ENCODE data around the gene RAD51B.

The RAD51B gene

DNA sequence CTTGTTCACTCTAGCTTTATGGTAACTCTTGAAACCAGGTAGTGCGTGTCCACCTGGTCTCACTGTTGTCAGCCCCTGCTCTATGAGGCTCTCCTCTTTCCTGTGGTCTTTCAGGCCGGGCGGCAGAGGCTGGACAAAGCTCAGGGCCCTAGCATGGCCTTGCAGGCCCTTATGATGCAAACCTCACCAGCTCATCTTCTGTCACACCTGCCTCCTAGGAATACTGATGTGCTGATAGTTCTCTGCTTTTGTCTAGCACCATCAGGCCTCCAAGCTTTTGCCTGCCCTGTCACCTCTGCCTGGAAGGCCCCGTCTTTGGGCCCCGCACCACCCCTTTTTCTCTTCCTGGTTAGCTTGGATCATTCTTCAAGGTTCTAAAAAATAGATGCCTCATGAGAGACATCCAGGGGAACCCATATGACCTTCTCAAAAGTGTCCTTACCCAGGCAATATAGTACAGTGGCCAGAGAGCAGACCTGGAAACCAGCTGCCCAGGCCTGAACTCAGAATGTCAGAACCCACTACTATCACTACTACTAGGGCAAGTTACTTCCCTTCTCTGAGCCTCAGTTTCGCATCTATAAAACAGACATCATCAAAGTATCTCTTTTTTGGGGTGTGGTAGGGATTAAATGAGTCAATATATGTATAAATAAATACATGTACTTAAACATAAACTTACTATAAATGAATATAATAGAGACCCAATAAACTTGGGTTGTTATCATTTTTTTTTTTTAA, 881.6 kb downstream of the RAD51B start:
- TF ChIP-seq, protein P1, sequence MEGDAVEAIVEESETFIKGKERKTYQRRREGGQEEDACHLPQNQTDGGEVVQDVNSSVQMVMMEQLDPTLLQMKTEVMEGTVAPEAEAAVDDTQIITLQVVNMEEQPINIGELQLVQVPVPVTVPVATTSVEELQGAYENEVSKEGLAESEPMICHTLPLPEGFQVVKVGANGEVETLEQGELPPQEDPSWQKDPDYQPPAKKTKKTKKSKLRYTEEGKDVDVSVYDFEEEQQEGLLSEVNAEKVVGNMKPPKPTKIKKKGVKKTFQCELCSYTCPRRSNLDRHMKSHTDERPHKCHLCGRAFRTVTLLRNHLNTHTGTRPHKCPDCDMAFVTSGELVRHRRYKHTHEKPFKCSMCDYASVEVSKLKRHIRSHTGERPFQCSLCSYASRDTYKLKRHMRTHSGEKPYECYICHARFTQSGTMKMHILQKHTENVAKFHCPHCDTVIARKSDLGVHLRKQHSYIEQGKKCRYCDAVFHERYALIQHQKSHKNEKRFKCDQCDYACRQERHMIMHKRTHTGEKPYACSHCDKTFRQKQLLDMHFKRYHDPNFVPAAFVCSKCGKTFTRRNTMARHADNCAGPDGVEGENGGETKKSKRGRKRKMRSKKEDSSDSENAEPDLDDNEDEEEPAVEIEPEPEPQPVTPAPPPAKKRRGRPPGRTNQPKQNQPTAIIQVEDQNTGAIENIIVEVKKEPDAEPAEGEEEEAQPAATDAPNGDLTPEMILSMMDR (IDR thresholded peaks at IDR 0.05; ENCODE audit: low read depth, low read length) = no peak
- no peak overlapping the region for H3K4me3 ChIP-seq (ENCODE audit: low read depth, low read length)

DNA sequence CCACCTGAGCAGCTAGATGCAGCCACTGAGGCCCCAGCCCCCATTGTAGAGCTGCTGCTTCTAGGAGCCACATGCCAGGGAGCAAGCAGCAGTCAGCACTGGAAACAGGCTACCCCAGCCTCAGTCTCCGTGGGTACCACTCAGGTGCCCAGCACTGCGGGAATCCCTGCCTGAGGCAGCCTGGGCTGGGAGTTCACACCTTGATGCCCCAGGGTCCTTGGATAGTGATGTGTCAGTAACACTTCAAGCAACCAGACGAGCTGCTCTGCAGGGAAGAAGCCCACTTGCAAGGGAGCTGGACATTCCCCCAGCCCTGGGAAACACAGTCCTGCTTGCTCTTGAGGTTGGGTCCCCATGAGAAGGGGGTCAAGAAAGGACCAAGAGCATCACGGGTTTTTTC, 882.6 kb downstream of the RAD51B start:
- TF ChIP-seq, protein P1 (IDR thresholded peaks at IDR 0.05; ENCODE audit: low read depth, low read length) = no peak

DNA sequence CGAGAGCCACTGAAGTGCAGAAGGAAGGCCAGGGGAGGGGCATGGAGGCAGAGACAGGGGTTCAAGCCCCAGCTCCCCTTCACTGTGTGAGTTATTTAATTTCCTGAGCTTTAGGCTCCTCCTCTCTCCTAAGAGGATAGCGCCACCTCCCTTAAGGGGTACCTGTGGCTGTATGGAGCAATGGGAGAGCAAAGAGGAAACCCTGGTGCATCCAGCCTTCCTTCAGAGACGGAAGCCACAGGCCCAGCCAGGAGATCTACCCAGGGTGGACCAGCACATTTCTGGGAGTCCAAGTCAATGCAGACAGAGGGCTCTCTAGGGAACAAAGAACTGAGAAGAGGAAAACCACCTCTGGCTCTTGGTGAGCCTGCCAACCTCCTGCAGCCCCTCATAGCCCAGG, 883.0 kb downstream of the RAD51B start:
- H3K4me3 ChIP-seq (ENCODE audit: low read depth, low read length) = no peak overlapping the region
- TF ChIP-seq, protein P1 (IDR thresholded peaks at IDR 0.05; ENCODE audit: low read depth, low read length) = no peak

More for the DNA sequence above, 882.6 kb downstream of the RAD51B start:
- H3K4me3 ChIP-seq (ENCODE audit: low read depth, low read length) = no peak overlapping the region

DNA sequence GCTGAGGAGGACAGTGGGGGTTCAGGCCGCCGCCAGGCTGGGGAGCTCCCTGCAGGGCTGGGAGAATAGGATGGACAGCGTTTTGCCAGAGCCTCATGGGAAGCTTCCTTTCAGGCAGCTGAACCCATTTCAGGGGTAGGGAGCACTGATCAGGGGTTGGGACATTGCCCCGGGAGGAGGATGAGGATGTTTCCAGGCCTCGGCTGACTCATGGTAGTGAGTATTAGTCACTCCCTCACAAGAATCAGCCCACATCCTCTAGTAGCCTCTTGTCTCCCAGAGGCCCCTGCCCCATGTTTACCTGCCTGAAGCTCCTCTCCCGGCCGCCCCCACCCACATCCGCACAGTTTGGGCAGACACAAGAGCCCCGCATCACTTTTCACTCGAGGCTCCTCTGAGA, 883.5 kb downstream of the RAD51B start:
- TF ChIP-seq, protein P1 (IDR thresholded peaks at IDR 0.05; ENCODE audit: low read depth, low read length) = no peak
- no peak overlapping the region for H3K4me3 ChIP-seq (ENCODE audit: low read depth, low read length)

DNA sequence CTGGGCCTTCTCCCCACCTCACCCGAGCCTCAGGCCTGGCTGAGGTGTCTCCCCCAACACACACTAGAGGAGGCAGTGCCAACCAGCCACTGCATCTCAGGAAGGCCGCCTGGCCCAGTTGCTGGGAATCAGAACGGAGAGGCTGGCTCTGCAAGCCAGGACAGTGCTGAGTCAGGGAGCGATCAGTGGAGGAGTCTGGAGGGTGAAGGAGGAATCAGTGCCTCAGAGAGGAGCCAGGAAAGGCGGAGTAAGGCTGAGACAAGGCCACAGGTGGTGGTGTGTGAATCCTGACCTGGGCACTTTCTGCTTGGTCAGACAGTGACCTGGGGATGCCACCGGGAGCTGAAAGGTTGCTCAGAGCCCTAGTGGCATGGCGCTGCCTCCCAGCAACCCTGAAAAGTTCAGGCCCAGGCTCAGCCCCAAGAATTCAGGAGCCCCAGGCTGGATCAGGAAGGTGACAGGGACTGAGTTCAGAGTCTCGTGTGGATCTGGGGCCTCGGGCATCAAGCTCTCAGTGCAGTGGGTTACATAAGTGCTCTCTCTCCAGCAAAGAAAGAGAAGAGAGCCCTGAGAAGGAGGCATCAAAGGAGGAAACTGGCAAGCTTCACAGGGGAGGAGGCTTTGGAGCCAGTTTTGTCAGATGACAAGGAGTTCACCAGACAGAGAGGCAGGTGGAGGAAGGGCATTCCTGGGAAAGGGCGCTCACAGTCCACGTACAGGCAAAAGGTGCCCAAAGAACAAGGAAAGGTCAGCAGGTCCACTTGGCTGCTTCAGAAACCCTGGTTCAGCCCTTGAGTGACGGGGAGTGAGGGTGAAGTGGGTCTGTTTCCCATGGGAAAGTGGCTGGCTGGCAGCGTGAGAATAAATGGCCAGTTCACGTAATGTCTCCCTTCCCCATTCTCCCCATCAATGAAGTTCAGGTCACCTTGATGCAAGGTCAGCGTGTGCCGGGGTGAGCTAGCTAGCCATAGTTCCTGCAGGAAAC, 885.4 kb downstream of the RAD51B start:
- TF ChIP-seq, protein P1 (IDR thresholded peaks at IDR 0.05; ENCODE audit: low read depth, low read length) = no peak
- no peak overlapping the region for H3K4me3 ChIP-seq (ENCODE audit: low read depth, low read length)

DNA sequence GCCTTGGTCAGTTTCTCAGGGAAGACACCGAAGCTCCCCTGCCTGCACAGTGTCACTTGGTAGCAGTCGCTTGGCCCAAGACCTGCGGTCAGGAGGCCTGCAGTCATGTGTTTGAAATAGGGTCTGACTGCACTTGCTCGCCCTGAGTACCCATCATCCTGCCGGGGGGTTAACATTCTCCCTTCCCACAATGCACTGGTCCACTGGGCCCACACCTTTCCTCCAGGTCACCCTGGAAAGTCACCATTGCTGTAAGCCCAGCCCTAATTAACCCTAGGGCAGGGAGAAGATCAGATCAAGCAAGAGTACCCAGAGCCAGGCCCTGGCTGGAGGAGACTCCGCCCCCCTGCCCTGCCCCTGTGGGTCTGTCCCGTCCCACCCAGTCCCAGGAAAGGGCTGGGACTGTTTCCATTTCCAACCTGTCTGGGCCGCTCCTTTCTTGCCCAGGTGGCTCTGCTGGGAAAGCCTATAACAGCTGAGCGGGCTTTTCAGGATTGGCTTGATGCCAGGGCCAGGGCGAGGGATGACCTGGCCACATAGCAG, 886.2 kb downstream of the RAD51B start:
- TF ChIP-seq, protein P1 (IDR thresholded peaks at IDR 0.05; ENCODE audit: low read depth, low read length) = no peak
- no peak overlapping the region for H3K4me3 ChIP-seq (ENCODE audit: low read depth, low read length)
